ENCODE results near the gene CIART.
"Not testable (repeated sequence)": the region's sequence is repeated elsewhere in the genome, so short reads cannot be mapped to it uniquely, and the experiment has no call there.

CIART gene

DNA sequence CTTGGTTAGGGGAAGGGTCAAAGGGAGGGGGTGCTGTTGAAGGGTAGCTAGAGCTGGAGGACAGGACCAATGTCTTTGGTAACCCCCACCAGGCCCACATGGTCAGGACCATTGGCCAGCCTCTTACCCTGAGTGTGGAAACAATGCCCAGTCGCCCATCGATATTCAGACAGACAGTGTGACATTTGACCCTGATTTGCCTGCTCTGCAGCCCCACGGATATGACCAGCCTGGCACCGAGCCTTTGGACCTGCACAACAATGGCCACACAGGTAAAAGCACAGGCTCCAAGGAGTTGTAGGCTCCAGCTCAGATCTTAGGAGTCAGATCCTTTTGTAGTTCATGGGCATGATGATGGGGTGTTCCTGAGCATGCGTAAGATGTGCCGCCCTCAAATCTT is 21.0 kb upstream of the CIART start:
- DNase-seq (ENCODE audit: low read depth): no peak

DNA sequence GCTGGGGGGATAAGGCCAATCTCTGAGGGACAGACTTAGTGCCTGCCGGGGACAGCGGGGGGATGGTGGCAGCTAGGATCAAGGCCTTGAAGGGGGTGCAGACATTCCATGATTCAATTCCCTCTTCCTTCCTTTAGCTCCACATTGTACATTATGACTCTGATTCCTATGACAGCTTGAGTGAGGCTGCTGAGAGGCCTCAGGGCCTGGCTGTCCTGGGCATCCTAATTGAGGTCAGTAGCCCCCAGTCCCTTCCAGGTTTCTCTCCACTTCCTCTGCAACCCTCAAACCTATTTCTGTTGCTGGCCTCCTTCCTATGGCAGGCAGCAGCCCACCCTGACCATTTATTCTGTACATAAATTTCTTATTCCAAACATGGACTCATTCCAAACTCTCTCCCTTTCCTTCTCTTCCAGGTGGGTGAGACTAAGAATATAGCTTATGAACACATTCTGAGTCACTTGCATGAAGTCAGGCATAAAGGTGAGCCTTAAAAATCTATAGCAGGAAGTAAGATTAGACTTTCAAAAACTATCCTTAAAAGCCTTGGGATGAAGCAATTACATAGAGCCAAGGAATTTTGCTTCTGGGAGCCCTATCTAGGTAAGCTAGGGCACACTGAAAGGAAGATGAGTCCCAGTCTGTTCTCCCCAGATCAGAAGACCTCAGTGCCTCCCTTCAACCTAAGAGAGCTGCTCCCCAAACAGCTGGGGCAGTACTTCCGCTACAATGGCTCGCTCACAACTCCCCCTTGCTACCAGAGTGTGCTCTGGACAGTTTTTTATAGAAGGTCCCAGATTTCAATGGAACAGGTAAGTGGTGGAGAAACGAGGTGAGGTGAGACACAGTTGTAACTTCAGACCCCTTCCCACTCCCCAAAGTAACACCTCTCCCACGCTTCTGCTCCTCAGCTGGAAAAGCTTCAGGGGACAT is 19.7 kb upstream of the CIART start:
- no peak for DNase-seq (ENCODE audit: low read depth)

DNA sequence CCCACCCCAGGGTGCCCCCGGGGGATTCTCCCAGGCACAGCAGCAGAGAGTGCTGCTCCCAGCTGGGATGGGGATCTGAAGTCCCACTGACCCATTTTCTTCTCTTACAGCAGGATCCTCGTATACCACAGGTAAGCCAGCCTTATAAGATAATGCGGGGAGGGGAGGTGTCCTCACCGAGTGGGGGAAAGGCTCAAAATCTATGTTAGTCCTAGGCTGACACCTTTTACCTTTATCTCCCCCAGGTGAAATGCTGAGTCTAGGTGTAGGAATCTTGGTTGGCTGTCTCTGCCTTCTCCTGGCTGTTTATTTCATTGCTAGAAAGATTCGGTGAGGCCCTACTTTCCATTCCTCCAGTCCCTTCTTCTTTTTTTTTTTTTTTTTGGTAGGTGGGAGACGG is 18.8 kb upstream of the CIART start:
- no peak for DNase-seq (ENCODE audit: low read depth)

DNA sequence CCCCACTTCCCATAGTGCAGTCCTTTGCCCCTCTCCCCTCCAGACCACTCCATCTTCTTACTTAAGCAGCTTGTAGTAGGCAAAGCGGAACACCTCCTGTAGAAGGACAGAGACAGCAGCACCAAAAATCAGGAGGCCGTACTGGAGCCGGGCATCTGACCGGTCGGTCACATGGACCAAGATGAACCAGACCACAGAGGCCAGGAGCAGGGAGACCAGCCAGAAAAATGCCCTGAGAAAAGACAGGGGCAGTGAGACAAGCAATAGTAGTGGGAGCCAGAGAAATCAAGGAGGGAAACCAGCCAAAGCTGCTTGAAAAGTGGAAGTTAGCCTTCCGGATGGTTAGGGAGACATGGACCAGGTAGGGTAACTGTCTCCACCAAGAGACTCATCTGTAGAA is 14.5 kb upstream of the CIART start:
- no peak for DNase-seq (ENCODE audit: low read depth)

DNA sequence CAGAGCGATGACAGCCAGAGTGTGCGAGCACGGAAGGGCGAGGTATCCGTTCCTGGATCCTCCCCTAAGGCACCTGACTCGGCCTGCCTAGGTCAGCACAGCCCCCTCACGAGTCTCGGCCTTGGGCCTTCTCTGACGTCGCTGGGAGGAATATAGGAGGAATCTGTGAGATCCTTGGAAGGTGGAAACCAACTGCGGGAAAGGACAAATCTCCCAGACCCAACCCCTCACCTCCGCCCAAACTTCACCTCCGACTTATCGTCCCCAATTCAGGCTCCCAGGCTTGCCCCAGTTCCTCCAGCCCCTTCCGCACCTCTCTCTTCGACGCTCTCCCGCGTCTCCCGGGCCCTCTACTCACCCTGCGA is 14.0 kb upstream of the CIART start:
- DNase-seq (ENCODE audit: low read depth): no peak

DNA sequence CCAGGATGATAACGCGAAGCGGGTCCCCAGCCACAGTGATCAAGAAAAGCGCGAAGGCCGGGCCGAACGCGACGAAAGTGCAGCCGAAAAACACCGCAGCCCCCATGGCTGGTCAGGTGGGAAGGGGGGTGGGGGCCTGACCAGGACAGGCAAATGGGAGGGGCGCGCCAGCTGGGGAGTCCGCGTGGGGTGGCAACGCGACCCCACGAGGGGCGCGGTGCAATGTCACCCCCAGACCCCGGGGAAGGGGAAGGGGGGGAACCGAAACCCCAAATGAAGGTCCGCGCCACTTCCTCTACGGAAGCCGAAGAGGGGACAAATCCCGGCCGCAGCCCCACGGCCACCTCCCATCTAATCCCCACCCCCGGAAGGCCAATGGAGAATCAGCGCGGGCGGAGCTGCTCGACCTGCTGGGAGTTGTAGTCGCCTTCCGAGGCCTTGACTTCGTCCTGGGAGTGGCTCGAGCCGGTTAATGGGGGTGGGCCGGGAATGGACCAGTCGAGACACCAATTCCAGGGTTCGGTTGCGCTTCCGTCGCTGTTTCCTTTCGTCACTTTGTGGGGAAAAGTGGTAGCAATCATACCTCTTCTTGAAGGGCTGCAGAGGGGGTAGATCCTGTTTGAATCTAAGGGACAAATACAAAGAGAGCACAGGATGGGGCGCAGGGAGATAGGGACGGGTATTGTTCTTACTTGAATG is 13.5 kb upstream of the CIART start, which contains the start of gene APH1A:
Gene APH1A (minus strand): TSS at position 312 of the 699 bp plus-strand sequence. CDS start 206 bp downstream, at position 106.
- peak; percentile 78 for DNase-seq (ENCODE audit: low read depth)

DNA sequence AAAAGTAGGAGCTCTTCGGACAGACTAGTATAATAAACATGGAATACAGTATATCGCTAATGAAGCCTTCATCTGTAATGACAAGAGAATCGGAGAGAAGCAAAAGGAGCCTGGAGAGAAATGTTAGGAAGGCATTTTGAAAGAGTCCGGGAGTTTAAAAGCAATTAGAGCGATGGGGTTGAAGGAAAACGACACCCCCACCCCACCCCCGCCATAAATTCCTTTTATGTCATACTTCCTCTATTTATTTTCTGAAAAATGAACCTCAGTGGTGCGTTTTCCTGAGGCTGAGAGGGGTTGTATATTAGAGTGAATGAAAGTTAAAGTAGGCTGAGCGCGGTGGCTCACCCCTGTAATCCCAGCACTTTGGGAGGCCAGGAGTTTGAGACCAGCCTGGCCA is 12.9 kb upstream of the CIART start:
- DNase-seq (ENCODE audit: low read depth): no peak

DNA sequence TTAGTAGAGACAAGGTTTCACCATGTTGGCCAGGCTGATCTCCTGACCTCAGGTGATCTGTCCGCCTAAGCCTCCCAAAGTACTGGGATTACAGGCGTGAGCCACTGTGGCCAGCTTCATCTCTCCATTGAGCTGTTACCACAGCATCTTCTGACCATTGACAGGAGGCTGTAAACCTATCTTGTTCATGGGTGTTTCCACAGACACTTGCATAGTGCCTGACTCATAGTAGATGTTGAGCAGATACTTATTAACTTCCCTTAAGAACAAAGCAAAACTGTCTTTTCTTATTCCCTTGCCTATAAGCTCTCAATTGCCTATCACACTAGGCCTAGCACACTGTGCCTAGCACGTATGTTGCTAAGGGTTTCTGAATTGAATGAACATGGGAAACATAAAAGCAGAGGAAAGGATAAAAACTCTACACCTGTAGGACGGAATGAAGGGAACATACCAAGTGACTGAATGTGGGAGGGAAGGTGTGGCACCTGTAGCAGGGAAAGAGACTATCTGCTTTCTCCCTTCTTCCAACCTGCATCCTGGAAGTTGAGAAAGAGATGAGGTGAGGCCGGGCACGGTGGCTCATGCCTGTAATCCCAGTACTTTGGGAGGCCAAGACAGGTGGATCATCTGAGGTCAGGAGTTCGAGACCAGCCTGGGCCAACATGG is 10.9 kb upstream of the CIART start:
- no peak for DNase-seq (ENCODE audit: low read depth)

DNA sequence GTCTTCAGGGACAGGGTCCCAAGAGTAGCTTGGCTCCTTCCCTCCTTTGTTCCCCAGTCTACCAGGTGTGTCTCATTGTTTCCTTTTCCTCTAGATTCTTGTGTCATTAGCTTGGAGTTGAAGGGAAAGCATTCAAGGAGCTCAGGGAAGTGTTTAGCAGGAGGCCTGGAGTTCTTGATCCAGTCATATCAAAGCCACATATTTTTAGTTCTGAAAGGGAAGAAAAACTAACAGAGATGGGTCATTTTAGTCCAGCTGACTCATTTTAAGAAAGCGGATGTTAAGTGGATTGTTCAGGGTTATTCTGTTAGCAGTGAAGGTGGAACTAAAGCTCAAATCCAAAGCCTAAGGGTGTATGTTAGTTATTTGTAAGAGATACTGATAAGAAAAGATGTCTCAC is 9.0 kb upstream of the CIART start:
- no peak for DNase-seq (ENCODE audit: low read depth)

DNA sequence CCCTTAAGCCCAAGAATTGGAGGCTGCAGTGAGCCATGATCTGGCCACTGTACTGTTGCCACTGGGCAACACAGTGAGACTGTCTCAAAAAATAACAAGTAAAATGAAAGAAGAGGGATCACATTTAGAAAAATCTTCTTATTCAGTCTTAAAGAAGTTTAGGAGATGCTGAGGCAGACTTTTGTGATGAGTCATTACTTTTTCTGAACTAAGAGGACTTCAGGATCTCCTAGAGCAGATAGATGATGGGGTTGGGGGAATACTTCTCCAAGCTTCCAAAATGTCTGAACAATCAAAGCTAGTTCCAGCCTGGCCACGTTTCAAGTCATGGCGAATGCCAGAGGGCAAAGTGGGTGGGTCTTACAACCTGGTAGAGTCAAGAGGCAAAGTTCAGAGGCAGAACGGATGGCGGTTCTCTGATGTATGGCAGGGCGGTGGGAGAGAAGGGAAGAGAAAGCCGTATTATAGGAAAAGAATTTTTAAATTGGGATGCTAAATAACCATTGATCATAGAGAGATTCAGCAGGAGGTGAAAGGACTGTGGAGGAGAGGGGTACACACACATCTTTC is 2.1 kb upstream of the CIART start:
- DNase-seq (ENCODE audit: low read depth): no peak

DNA sequence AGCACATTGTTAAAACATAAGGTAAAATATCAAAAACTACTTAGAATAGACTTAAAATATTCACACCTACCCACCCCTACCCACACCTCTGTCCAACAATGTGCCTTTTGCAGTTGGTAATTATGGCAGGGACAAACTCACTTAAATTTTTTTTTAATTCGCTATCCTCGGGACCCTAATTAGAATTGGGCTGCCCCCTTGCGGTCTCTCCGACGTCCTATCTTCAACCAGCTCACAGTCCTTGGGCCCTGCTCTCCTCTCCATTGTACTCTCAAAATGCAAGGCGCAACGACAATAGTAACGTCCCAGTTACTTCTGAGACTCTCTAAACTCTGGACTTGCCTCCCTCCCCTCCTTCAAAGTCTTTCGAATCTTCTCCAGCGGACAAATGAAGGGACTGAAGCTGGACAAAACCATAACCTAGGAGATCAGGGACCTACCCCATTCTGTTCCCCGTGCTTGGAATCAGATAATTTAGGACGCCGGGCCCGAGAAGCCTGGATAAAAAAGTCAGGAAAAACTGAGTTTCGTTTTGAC is 1.1 kb upstream of the CIART start:
- DNase-seq (ENCODE audit: low read depth): no peak

DNA sequence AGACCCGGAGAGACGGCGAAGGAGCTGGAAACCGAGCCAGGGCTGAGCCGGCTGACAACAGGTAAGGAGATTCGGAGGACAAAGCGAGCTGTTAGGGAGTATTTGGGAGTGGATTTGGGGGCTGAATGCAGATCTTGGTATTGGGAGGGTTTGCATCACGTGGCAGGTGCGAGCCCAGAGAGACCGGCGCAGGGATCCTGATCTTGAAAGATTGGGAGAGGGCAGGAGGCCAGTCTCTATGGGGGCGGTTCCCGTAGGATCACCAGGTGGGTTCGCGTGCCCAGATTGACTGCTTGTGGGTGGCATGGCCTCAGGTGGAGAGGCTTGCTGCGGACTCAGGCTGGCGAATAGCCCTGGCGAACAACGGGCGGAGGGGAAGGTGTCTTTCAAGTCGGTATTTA is 204 bp downstream of the CIART start:
- DNase-seq (ENCODE audit: low read depth): no peak

DNA sequence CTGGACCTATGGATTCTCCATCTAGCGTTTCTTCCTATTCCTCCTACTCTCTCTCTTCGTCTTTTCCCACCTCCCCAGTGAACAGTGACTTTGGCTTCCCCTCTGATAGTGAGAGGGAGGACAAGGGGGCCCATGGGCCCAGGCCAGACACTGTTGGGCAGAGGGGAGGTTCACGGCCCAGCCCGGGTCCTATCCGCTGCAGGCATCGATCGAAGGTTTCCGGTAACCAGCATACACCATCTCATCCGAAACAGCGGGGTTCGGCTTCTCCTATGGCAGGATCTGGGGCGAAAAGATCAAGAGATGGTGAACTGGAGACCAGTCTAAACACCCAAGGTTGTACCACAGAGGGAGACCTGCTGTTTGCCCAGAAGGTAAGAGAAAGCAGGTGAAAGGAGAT is 906 bp downstream of the CIART start:
- DNase-seq (ENCODE audit: low read depth): no peak

DNA sequence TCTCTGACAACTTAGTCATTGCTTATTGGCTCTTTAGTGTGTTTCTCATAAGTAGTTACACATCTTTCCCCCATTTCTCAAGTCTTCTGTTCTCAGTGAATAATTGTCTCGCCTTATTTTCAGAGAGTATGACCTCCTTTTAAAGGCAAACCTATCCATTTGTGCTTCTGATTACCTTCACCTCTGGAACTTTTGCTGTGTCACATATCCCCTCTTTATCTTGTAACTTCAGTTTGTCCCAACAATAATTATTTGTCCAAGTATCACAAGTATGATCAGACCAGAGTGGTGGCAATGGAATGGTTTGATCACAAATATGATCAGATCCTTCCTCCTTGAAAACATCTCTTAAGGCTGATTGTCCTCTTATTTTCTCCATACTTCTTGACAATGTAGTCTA is 6.0 kb downstream of the CIART start:
- DNase-seq (ENCODE audit: low read depth): no peak

DNA sequence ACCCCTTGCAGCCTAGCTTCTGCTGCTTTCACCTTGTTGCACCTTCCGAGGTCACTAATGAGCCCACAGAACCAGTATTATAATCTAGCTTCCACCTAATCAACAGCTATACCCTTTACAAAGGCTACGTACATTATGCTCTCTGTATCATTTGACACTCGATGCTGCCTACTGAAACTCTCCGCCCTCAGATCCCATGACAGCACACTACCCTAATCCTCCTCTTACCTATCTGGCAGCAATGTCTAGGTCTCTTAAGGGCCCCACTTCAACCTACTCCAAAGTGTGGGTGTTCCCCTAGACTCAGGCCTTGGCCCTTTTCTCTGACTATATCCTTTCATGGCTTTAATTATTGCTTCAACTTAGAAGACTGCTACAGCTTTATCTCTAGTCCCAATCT is 6.5 kb downstream of the CIART start:
- no peak for DNase-seq (ENCODE audit: low read depth)

DNA sequence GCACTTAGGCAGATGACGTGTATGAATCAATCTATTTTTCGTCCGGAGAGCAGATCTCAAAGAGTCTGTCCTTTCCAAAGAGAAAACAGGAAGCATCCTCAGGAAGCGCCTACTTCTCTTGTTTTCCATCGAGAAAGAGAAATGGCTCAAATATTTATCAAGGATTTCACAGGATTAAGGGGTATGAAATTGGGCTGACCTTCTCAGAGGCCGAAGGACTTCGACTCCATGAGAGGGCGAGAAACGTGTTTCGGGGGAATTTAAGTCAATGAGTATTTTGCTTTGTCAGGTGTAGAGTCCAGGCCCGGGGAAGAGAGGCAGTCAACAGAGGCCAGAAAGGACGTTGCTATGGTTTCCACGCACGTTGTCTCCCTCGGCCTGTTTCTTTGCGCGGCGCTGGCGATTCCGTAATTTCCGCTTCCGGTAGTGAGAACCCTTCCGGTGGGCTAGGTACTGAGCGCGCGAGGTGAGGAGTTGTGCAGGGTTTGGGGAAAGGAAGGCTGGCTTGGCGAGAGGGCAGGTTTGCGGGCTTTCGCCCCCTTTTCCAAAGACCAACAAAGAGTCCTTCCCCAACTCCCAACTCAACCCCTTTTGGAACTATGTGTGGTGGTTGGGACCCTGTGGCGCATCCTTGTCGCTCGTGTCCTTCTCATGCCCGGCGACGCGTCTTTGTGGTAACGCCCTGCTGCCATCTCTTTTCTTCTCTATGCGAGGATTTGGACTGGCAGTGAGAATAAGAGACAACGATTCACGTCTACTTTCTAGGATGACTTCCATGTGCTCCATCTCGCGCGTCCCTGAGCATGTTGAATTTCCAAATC is 11.3 kb downstream of the CIART start, which contains the start of gene MRPS21:
Gene MRPS21 (plus strand): TSS at position 429 of the 821 bp plus-strand sequence. CDS start 506 bp downstream, outside the sequence.
- DNase-seq (ENCODE audit: low read depth): peak; percentile 72

DNA sequence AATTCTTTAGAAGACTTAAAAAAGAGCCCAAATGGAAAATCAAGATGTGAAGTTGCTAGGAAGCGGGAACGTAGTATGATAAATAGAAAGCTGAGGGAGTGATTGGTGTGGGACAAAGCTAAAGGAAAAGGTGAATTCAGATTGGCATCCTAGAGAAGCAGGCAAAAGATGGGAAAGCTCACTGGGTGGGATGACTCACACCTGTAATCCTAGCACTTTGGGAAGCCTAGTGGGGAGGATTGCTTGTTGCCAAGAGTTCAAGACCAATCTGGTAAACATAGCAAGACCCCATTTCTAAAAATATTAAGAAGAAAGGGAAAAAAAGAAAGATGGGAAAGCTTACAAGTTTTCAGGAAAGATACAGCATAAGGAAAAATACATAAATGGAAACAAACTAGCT is 13.1 kb downstream of the CIART start:
- no peak for DNase-seq (ENCODE audit: low read depth)

DNA sequence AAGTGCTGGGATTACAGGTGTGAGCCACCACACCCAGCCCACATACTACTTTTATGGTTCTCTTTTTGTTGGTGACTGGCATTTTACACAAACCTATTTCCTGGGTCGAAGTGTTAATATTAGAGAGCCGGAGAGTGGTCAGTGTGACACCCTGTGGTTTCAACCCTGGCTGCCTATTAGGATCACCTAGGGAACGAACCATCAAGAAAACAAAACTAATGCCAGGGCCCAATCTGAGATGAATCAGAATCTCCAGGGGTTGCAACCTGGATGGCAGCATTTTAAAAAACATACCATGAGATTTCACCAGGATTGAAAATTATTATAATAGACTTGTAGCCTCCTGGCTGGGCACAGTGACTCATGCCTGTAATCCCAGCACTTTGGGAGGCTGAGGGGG is 17.4 kb downstream of the CIART start:
- DNase-seq (ENCODE audit: low read depth): no peak

DNA sequence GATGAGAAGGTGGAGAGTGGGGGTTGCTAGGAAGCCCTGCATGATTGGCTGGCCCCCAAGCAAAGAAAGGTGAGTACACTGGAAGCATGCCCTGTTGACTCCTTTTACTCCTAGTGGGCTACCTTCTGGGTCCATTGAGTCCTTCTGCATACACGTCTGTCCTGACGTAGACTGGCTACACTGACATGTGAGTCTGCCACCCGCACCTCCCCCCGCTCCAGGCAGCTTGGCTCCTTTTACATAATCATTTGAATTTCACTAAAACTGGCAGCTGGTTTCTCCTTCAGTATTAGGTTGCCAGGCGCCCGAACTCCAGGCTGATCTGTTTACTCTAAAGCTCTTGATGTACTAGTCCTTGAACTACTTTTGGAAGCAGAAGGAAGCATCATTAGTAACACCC is 20.0 kb downstream of the CIART start:
- DNase-seq (ENCODE audit: low read depth): no peak

DNA sequence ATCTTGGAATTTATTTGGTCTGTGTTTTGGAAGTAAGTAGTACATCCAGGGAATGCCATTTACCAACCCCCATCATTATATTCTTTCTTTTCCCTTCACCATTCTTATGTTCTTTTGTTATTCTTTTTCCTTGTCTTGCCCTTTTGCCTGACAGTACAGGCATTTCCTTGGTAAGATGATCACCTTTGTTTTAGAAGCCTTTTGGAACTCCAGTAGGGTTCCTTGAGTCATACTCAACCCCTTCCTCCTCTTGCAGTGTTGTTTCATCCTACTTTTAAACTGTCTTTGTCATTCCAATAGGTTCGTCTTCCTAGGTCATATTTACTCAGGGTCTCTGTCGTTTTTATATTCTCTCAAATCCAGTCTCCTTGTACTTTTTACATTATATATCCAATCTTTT is 20.5 kb downstream of the CIART start:
- DNase-seq (ENCODE audit: low read depth): no peak

DNA sequence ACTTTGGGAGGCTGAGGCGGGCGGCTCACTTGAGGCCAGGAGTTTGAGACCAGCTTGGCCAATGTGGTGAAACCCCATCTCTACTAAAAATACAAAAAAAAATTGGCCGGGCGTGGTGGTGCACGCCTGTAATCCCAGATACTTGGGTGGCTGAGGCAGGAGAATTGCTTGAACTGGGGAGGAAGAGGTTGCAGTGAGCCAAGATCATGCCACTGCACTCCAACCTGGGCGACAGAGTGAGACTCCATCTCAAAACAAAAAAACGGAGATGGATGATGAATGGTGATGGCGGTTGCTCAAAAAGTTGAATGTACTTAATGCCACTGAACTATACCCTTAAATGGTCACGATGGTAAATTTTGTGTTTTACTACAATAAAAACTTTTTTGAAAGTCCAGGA is 26.2 kb downstream of the CIART start:
- not testable (repeated sequence) for DNase-seq (ENCODE audit: low read depth)
